Kidney (tissue), 14 donors: Measurements from ENCODE around the gene UBE2L3. TPM values are rescaled to one million over a fixed set of nuclear protein-coding genes. Genes with fewer than 3 reads are reported as not detected.
"Not testable (repeated sequence)": the region's sequence is repeated elsewhere in the genome, so short reads cannot be mapped to it uniquely, and the experiment has no call there.

Source experiments
- DNase-seq, 5 donors: peaks; one replicate each; pipeline ENCODE4 v3.0.0-alpha.2; 2013 to 2020
- FAIRE-seq: peaks from 2 replicates; lab custom pipeline; 2012; peaks lifted over from hg19 to GRCh38; lab: Jason Lieb, UNC
- H3K27ac ChIP-seq, 2 donors: one replicate each; pipeline ENCODE4 v1.7.0; 2013; ENCODE audit warnings: low read depth in 2 of 2, low read length in 2 of 2, inconsistent platforms in 1 of 2
- H3K27me3 ChIP-seq: one replicate; pipeline ENCODE4 v1.7.1; 2013; ENCODE audit warnings: low read length, inconsistent platforms; ENCODE audit not compliant: control insufficient read depth, insufficient read depth
- H3K36me3 ChIP-seq, 3 donors: one replicate each; pipeline versions ENCODE4 v1.7.0 to v1.7.1; 2013; ENCODE audit warnings: low read length in 3 of 3, control low read depth in 1 of 3, inconsistent platforms in 1 of 3; ENCODE audit not compliant: insufficient read depth in 3 of 3, control insufficient read depth in 2 of 3
- H3K4me1 ChIP-seq, 3 donors: one replicate each; pipeline versions ENCODE4 v1.7.0 to v1.7.1; 2013; ENCODE audit warnings: low read length in 3 of 3, inconsistent platforms in 1 of 3, low read depth in 1 of 3; ENCODE audit not compliant: control insufficient read depth in 2 of 3, insufficient read depth in 2 of 3
- H3K4me3 ChIP-seq, 3 donors: one replicate each; pipeline versions ENCODE4 v1.7.0 to v1.8.1; 2013; ENCODE audit warnings: low read length in 3 of 3, control low read depth in 1 of 3, inconsistent platforms in 1 of 3
- H3K9ac ChIP-seq, 3 donors: one replicate each; pipeline versions ENCODE4 v1.7.0 to v1.7.1; 2013; ENCODE audit warnings: low read length in 3 of 3, control low read depth in 1 of 3, inconsistent platforms in 1 of 3
- H3K9me3 ChIP-seq, 3 donors: one replicate each; pipeline versions ENCODE4 v1.7.0 to v1.7.1; 2013; ENCODE audit warnings: low read length in 3 of 3, control low read depth in 1 of 3, inconsistent platforms in 1 of 3; ENCODE audit not compliant: control insufficient read depth in 2 of 3, insufficient read depth in 1 of 3
- intact Hi-C: fragments of 100-400 bp; cut with DNase I; formaldehyde crosslinking; loops from one replicate; pipeline ENCODE4 v1.11.1; 2022
- polyA plus RNA-seq: library from polyadenylated mRNA; stranded (reverse); fragments of 350-450 nt; fragmentation: Illumina TruSeq; extraction: RNeasy Lipid Tissue Mini Kit (QIAGEN cat#74804); gene quantifications from one replicate; pipeline ENCODE4 v1.2.3, GENCODE V29; 2014; ENCODE audit warnings: low read depth, low replicate concordance; ENCODE audit not compliant: insufficient read depth
- total RNA-seq: library from RNA; stranded (reverse); fragmentation: NEBNext Ultra II Directional; extraction: Animal tissue kit (Norgen Biotek cat#: 25700); gene quantifications from one replicate; pipeline ENCODE4 v1.2.1, GENCODE V29; 2021
- TF ChIP-seq, protein P1 (sequence below): IDR thresholded peaks from 3 replicates; pipeline ENCODE4 v1.5.1; 2012; ENCODE audit warnings: mild to moderate bottlenecking, moderate library complexity, borderline replicate concordance; ENCODE audit not compliant: insufficient read depth; ENCODE audit errors: extremely low read depth
- donor health status: control.
- donor health status: control.
- donor health status: control.
- donor health status: control.
- donor health status: control.
- donor health status: DM: yes; HTN: yes; CAD: no.
- donor health status: Normal renal cell carcinoma (clear cell type).

UBE2L3 gene
- total and polyA plus RNA-seq, 2 donors from 2014 or later, result 45.8 to 70.0 TPM

DNA sequence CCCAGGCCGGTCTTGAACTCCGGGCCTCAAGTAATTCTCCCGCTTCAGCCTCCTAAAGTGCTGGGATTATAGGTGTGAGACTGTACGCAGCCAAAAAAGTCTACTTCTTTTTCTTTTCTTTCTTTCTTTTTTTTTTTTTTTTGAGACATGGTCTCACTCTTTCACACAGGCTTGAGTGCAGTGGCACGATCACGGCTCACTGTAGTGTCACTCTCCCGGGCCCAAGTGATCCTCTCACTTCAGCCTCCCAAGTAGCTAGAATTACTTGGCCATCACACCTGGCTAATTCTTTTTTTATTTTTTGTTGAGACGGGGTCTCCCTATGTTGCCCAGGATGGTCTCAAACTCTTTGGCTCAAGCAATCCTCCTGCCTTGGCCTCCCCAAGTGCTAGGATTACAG is 3.6 kb upstream of the UBE2L3 start:
- Histone ChIP-seq H3K9me3 (no peaks in the 10 kb centered on the region), H3K9ac (no peak overlapping the region), H3K4me3 (no peak overlapping the region), H3K36me3 (no peaks in the 10 kb centered on the region), H3K4me1 (peaks cover 0 to 4% (median 3%) of the 10 kb centered on the region in 3 donors), H3K27me3 (no peaks in the 10 kb centered on the region), H3K27ac (no peak overlapping the region)
- FAIRE-seq (no peak), DNase-seq (no peak)
- intact Hi-C loops, result no loop called here
- TF ChIP-seq, protein P1, sequence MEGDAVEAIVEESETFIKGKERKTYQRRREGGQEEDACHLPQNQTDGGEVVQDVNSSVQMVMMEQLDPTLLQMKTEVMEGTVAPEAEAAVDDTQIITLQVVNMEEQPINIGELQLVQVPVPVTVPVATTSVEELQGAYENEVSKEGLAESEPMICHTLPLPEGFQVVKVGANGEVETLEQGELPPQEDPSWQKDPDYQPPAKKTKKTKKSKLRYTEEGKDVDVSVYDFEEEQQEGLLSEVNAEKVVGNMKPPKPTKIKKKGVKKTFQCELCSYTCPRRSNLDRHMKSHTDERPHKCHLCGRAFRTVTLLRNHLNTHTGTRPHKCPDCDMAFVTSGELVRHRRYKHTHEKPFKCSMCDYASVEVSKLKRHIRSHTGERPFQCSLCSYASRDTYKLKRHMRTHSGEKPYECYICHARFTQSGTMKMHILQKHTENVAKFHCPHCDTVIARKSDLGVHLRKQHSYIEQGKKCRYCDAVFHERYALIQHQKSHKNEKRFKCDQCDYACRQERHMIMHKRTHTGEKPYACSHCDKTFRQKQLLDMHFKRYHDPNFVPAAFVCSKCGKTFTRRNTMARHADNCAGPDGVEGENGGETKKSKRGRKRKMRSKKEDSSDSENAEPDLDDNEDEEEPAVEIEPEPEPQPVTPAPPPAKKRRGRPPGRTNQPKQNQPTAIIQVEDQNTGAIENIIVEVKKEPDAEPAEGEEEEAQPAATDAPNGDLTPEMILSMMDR, result no peak

DNA sequence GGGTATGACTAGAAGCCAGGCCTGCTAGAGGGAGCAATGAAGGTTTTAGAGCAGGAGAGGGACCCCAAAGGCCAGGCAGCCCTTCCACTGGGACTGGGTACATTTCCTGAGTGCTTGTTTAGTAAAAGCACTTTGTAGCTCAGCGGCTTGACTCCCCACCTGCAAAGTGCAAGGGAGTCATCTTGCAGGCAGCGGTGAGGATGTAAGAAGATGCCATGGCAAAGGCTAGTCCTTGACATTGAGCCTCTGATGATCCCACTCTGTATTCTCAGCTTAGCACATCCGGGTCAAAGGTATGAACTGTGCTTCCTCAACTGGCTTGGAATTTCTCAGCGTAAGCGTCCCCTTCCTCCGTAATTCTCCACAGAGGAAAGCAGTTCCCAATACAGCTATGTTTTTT is 3.1 kb upstream of the UBE2L3 start:
- Histone ChIP-seq H3K4me3 (no peak overlapping the region), H3K9ac (no peak overlapping the region), H3K36me3 (no peaks in the 10 kb centered on the region), H3K27me3 (no peaks in the 10 kb centered on the region), H3K9me3 (no peaks in the 10 kb centered on the region), H3K4me1 (peaks cover 0 to 8% (median 5%) of the 10 kb centered on the region in 3 donors), H3K27ac (no peak overlapping the region)
- intact Hi-C loops, result no loop called here
- no peak for FAIRE-seq
- no peak for DNase-seq
- TF ChIP-seq, protein P1, result no peak

DNA sequence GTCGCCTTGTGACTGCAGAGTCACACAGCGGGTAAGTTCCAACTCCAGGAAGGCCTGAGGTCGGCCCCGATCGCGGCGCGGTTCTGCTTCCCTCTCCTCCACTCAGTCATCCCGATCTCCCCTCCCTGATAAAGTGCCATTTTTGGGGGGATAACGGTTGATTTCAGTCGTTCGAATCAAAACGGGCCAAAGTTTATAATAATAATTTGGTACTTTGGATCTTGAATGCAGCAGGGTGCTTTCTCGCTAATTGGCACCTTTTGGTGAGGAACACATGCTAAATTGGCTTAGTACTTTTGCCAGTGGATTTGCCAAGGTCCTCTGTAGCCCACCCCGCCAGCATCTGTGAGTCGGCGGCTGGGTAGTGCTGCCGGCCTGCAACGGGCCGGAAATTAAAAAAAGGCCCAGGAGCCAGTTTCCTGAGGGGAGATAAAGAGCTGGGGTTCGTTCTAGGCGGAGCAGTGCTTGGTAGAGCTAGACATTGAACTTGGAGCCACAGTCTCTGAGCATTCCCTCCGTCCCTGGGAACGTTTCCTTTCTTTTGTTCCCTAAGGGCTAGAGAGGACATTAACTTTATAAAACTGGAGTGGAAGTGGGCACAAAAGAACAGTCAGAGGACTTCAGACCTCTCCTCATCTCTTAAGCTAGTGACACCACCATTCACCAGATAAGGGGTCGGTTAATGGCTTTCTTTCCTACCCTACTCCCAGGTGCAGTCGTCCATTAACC is 997 bp downstream of the UBE2L3 start:
- H3K27me3 ChIP-seq, result no peaks in the 10 kb centered on the region
- intact Hi-C loops, result no loop called here
- no peaks in the 10 kb centered on the region for H3K36me3 ChIP-seq
- peak overlapping the region; percentile 56 to 89 (median 83) for H3K4me3 ChIP-seq
- peak overlapping the region; percentile 22 to 96 (median 64) for H3K9ac ChIP-seq
- DNase-seq (peak in 4 of 5 donors; percentile 20 to 64 (median 52)), FAIRE-seq (no peak)
- H3K4me1 ChIP-seq, result peaks cover 0 to 40% (median 22%) of the 10 kb centered on the region in 3 donors
- H3K9me3 ChIP-seq, result no peaks in the 10 kb centered on the region
- TF ChIP-seq, protein P1, result no peak
- H3K27ac ChIP-seq, result peak overlapping the region; percentile 2 to 88

- H3K27ac ChIP-seq, FAIRE-seq: not testable (repeated sequence)
- H3K4me1 ChIP-seq, result peaks cover 0 to 44% (median 27%) of the 10 kb centered on the region in 3 donors
Observed at GRCh38 chr22:21569076-21569427, 1.5 kb downstream of the UBE2L3 start.

More at GRCh38 chr22:21569076-21569427, 1.5 kb downstream of the UBE2L3 start:
- H3K27me3 ChIP-seq, H3K36me3 ChIP-seq, intact Hi-C loops, DNase-seq, H3K9me3 ChIP-seq: not testable (repeated sequence)
- Histone ChIP-seq H3K9ac (peak overlapping the region in 1 of 3 donors; percentile 96), H3K4me3 (peak overlapping the region; percentile 56 to 89 (median 83))
